Right lobe of liver (tissue), 4 donors: Measurements from ENCODE around the gene GRAMD1C.

Source experiments
- CTCF ChIP-seq, 4 donors: fragments of 200-600 bp in 3 of 4; fragments of 450-650 bp in 1 of 4; IDR thresholded peaks; one replicate each; pipeline versions ENCODE4 v1.5.1 to v1.8.0; 2016 to 2022; ENCODE audit warnings: antibody characterized with exemption in 4 of 4, mild to moderate bottlenecking in 2 of 4
- POLR2A ChIP-seq: fragments of 450-650 bp; IDR thresholded peaks from one replicate; pipeline ENCODE4 v1.6.1; 2017; ENCODE audit warnings: antibody characterized with exemption, mild to moderate bottlenecking
- donor health status: DM: no; HTN: no; CAD: no.
- donor health status: DM: no; HTN: no; CAD: no.
- donor health status: DM: no; HTN: yes; CAD: no.

GRCh38 chr3:113906568-113907140, 68.1 kb downstream of the GRAMD1C start:
- TF ChIP-seq CTCF (IDR thresholded peaks at IDR 0.05) (no peak), POLR2A (no peak)
